ENCODE measurements around the gene CD58.

Gene CD58

GRCh38 chr1:116531917-116532316 lies 38.9 kb downstream of the CD58 start:
- TF ChIP-seq, protein P1, sequence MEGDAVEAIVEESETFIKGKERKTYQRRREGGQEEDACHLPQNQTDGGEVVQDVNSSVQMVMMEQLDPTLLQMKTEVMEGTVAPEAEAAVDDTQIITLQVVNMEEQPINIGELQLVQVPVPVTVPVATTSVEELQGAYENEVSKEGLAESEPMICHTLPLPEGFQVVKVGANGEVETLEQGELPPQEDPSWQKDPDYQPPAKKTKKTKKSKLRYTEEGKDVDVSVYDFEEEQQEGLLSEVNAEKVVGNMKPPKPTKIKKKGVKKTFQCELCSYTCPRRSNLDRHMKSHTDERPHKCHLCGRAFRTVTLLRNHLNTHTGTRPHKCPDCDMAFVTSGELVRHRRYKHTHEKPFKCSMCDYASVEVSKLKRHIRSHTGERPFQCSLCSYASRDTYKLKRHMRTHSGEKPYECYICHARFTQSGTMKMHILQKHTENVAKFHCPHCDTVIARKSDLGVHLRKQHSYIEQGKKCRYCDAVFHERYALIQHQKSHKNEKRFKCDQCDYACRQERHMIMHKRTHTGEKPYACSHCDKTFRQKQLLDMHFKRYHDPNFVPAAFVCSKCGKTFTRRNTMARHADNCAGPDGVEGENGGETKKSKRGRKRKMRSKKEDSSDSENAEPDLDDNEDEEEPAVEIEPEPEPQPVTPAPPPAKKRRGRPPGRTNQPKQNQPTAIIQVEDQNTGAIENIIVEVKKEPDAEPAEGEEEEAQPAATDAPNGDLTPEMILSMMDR (IDR thresholded peaks at IDR 0.05), result no peak

DNA sequence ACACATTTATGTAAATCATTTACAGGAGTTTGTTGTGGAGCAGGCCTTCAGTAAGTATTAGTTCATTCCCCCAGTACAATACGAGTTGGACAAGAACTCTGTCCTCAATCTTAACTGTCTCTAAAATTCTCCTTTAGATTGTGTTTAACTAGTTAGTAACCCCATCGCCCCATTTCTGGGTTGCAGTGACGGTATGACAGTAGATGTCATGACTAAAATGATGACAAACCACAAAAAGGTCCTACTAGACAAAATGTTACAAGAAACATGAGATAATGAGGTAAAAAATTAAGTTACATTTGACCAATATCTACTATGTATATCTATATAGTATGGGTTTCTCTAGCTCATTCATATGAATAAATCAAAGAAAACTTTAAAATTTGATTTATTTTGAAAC lies 41.1 kb downstream of the CD58 start:
- TF ChIP-seq, protein P1 (IDR thresholded peaks at IDR 0.05), result no peak

- TF ChIP-seq, protein P1 (IDR thresholded peaks at IDR 0.05), result no peak
These were observed 41.6 kb downstream of the CD58 start for GRCh38 chr1:116529199-116529631.

GRCh38 chr1:116528329-116529083 lies 42.3 kb downstream of the CD58 start:
- TF ChIP-seq, protein P1 (IDR thresholded peaks at IDR 0.05), result no peak

DNA sequence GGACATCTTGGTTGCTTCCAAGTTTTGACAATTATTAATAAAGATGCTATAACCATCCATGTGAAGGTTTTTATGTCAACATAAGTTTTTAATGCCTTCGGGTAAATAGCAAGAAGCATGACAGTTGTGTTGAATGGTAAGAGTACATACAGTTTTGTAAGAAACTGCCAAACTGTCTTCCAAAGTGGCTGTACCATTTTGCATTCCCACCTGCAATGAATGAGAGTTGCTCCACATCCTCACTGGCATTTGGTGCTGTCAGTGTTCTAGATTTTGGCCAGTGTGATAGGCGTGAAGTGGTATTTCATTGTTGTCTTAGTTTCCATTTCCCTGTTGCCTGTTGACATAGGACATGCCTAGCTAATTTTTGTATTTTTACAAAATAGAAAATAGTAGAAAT lies 45.4 kb downstream of the CD58 start:
- TF ChIP-seq, protein P1 (IDR thresholded peaks at IDR 0.05), result no peak

- TF ChIP-seq, protein P1 (IDR thresholded peaks at IDR 0.05), result no peak
These were observed 49.6 kb downstream of the CD58 start for GRCh38 chr1:116521186-116521585.

- TF ChIP-seq, protein P1 (IDR thresholded peaks at IDR 0.05), result no peak
These were observed 52.4 kb downstream of the CD58 start for GRCh38 chr1:116518400-116518799.

Data from LNCAP (cell line).